Stimulated activated CD8-positive, alpha-beta memory T cell treated with anti-CD3 and anti-CD28 coated beads, Interleukin-15, amount 100 ng/mL, for 4 hours (primary cell): ENCODE measurements around the gene TXNL4A.
"Not testable (repeated sequence)": the region's sequence is repeated elsewhere in the genome, so short reads cannot be mapped to it uniquely, and the experiment has no call there.

Experiments
- DNase-seq, 2 donors: peaks; one replicate each; pipeline ENCODE4 v3.0.0-alpha.2; 2020; ENCODE audit warnings: low read depth in 2 of 2

Gene TXNL4A

GRCh38 chr18:79964330-79965118, 23.8 kb downstream of the TXNL4A start, which contains the start of gene HSBP1L1:
Gene HSBP1L1, plus strand, starts transcription at chr18:79964643. Its CDS starts 93 bp downstream, at chr18:79964736.
- no peak for DNase-seq

GRCh38 chr18:79963658-79964329, 24.6 kb downstream of the TXNL4A start:
- no peak for DNase-seq

GRCh38 chr18:79962835-79963657, 25.3 kb downstream of the TXNL4A start:
- DNase-seq: no peak

DNA sequence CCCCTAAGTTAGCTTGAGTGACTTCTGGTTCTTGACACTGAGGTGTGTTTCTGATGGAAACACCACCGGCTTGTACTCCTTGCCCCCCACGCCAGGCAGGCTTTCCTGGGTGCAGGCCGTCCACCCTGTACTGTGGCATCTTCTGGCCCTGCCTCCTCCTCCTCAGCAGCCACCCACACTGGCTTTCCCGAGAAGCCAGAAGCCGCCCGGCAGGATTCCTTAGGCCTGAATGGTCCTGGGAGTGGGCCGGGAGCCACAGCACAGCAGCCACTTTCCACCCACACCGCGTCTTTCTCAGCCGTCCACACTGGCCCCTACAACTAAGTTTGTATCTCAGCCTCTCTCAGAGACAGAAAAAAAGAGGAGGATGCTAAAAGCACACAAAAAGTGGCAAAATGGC, 26.1 kb downstream of the TXNL4A start:
- no peak for DNase-seq

DNA sequence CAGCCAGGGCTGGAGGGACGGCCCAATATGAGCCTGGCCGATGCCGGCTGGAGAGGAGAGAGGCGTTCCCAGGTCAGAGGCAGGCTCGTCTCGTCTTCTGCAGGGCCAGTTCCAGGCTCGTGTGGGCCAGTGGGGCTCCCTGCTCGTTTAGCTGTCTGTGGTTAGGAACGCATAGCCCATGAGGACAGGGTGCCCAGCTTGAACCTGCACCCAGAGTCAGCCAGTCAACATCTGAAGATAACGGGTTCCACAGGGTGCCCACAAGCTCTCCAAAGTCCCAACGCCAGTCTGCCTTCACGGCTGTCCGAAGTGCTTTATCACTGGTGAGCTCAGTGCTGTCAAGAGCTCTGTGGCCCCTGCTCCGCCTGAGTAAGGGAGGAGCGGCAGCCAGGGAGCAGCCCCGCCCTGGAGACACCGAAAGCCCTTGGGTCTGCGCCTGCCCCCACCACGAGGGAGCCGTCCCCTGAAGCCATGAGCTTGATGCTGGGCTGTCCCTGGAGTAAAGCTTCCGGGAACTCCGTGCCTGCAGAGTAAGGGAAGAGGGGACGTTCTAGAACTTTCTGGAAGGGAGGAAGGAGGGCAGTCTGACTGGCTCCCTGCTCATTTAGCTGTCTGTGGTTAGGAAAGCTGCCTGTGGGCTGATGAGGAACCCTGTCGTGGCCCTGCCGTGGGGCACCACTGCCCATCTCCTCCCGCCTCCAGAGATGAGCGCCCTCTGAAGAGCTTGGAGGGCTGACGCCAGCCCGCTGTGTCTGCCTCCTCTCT, 26.7 kb downstream of the TXNL4A start:
- DNase-seq: no peak

GRCh38 chr18:79960921-79961526, 27.3 kb downstream of the TXNL4A start:
- no peak for DNase-seq

DNA sequence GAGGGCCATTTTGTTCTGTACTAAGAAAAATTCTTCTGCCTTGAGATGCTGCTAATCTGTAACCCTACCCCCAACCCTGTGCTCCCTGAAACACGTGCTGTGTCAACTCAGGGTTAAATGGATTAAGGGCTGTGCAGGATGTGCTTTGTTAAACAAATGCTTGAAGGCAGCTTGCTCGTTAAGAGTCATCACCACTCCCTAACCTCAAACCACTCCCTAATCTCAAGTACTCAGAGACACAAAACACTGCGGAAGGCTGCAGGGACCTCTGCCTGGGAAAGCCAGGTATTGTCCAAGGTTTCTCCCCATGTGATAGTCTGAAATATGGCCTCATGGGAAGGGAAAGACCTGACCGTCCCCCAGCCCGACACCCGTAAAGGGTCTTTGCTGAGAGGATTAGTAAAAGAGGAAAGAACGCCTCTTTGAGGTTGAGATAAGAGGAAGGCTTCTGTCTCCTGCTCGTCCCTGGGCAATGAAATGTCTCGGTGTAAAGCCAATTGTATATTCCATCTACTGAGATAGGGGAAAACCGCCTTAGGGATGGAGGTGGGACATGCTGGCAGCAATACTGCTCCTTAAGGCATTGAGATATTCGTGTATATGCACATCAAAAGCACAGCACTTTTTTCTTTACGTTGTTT, 28.1 kb downstream of the TXNL4A start:
- not testable (repeated sequence) for DNase-seq

DNA sequence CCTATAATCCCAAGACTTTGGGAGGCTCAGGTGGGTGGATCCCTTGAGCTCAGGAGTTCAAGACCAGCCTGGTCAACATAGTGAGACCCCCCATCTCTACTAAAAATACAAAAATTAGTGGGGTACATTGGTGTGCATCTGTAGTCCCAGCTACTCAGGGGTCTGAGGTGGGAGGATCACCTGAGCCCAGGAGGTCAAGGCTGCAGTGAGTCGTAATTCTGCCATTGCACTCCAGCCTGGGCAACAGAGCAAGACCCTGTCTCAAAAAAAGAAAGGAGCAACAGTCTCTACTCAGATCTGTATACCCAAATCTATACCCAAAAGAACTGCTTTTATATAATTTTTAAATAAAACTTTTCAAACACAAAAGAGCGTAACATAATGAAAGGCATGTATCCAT, 29.4 kb downstream of the TXNL4A start:
- DNase-seq: no peak

DNA sequence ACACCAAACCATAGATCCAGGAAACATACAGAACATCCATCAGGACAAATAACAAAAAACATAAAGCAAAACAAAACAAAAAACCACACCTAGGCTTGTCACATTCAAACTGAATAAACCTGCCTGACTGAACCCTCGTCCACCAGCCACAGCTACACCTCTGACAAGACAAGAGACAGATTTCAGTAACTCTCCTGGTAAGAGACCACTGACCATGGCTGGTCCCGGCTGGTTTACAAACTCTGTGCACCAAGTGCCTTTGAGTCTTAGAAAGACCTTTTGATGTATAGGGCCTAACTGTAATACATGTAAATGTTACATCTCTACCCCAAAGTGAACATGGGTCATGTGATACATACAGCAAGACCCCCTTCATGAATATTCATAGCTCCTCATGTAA, 32.1 kb downstream of the TXNL4A start:
- DNase-seq: no peak

GRCh38 chr18:79955302-79956075, 32.9 kb downstream of the TXNL4A start:
- DNase-seq: no peak

GRCh38 chr18:79954791-79955190, 33.6 kb downstream of the TXNL4A start:
- DNase-seq: no peak

GRCh38 chr18:79953971-79954651, 34.3 kb downstream of the TXNL4A start:
- DNase-seq: no peak

- DNase-seq: no peak
Measured at GRCh38 chr18:79952996-79953559, 35.3 kb downstream of the TXNL4A start.

DNA sequence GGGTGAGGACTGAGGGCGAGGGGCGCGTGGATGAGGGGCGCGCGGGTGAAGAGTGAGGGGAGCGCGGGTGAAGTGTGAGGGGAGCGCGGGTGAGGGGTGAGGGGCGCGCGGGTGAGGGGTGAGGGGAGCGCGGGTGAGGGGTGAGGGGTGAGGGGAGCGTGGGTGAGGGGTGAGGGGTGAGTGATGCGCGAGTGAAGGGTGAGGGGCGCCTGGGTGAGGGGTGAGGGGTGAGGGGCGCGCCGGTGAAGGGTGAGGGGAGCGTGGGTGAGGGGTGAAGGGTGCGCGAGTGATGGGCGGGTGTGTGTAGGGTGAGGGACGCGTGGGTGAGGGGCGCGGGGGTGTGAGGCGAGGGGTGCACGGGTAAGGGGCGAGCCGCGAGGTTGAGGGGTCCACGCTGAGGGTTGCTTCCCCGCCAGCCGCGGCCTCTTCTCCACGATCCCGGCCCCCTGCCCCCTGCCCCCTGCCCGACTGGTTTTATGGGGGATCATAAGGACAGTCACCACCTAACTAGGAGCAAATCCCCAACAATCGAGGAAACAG, 35.8 kb downstream of the TXNL4A start:
- DNase-seq: no peak

DNA sequence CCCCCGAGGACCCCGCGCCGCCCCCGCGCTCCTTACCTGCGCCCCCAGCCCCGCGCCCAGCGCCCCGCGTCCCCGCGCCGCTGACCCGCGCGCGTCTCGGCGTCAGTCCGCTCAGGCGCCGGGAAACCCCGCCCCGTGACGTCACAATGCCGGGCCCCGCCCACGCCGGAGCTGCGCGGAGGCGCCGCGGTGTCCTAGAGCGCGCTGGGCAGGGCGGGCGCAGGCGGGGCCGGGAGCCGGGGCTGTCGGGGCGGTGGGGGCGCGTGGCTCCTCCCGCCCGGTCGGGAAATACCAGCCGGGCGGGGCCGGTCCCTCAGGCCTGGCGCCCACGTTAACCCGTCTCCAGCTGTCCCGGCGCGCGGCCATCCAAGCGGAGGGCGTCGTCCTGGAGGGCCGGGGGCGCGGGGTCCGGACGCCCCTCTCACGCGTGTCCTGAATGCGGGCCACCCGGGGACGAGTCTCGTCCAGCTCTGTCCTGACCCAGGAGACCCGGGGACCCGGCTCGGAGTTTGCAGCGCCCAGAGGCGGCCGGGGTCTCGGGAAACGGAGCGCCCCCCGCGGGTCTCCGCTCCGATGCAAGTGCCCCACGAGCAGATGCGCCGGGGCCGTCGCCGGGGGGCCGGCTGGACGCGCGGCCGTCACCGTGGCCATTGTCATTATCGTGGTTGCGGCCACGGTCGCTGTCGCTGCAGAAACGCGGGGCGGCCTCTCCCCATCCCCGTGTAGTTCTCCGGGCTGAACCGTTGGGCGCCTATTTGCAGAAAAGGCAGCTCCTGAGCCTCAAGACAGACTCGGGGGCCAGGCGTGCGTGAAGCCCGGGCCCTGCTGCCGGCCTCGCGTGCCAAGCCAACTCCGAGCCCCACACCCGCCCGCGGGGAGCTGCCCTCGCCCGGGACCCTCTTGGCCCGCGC, 36.6 kb downstream of the TXNL4A start, which contains the start of gene SLC66A2:
TSS of gene SLC66A2 (minus strand) at position 109 of the 911 bp plus-strand sequence. CDS start 727 bp downstream, outside the sequence.
- DNase-seq: peak; percentile 83 to 86

- no peak for DNase-seq
Measured at GRCh38 chr18:79950515-79951341, 37.6 kb downstream of the TXNL4A start.
